Measurements from ENCODE around the gene SLC5A3.

The SLC5A3 gene

GRCh38 chr21:34078915-34079314, 5.5 kb downstream of the SLC5A3 start:
- H3K27ac ChIP-seq (ENCODE audit: low read depth in 2 of 2, low read length in 2 of 2) = peak overlapping the region; percentile 34 to 60
- H3K9me3 ChIP-seq (ENCODE audit: control insufficient read depth in 2 of 2, low read length in 2 of 2) = no peaks in the 10 kb centered on the region
- no peak overlapping the region for H3K9ac ChIP-seq (ENCODE audit: low read depth in 1 of 2, low read length in 2 of 2)
- H3K36me3 ChIP-seq (ENCODE audit: control insufficient read depth in 2 of 2, insufficient read depth in 2 of 2, low read length in 2 of 2) = no peaks in the 10 kb centered on the region
- H3K4me1 ChIP-seq (ENCODE audit: control insufficient read depth in 2 of 2, insufficient read depth in 2 of 2, low read length in 2 of 2) = peaks cover 17 to 59% of the 10 kb centered on the region in 2 donors
- H3K27me3 ChIP-seq (ENCODE audit: control insufficient read depth in 2 of 2, insufficient read depth in 2 of 2, low read length in 2 of 2) = no peaks in the 10 kb centered on the region
- peak overlapping the region; percentile 2 to 29 for H3K4me3 ChIP-seq (ENCODE audit: low read length in 2 of 2)

- no peak overlapping the region for H3K27ac ChIP-seq (ENCODE audit: low read depth in 2 of 2, low read length in 2 of 2)
- H3K4me1 ChIP-seq (ENCODE audit: control insufficient read depth in 2 of 2, insufficient read depth in 2 of 2, low read length in 2 of 2) = peaks cover 7 to 45% of the 10 kb centered on the region in 2 donors
- peaks cover 0 to 3% of the 10 kb centered on the region in 2 donors for H3K36me3 ChIP-seq (ENCODE audit: control insufficient read depth in 2 of 2, insufficient read depth in 2 of 2, low read length in 2 of 2)
- H3K9me3 ChIP-seq (ENCODE audit: control insufficient read depth in 2 of 2, low read length in 2 of 2) = no peaks in the 10 kb centered on the region
- H3K9ac ChIP-seq (ENCODE audit: low read depth in 1 of 2, low read length in 2 of 2) = no peak overlapping the region
- H3K27me3 ChIP-seq (ENCODE audit: control insufficient read depth in 2 of 2, insufficient read depth in 2 of 2, low read length in 2 of 2) = no peaks in the 10 kb centered on the region
- H3K4me3 ChIP-seq (ENCODE audit: low read length in 2 of 2) = no peak overlapping the region
Measured at GRCh38 chr21:34080710-34081109, 7.3 kb downstream of the SLC5A3 start.

GRCh38 chr21:34082769-34083168, 9.4 kb downstream of the SLC5A3 start:
- H3K27ac ChIP-seq (ENCODE audit: low read depth in 2 of 2, low read length in 2 of 2) = no peak overlapping the region
- H3K27me3 ChIP-seq (ENCODE audit: control insufficient read depth in 2 of 2, insufficient read depth in 2 of 2, low read length in 2 of 2) = no peaks in the 10 kb centered on the region
- H3K9me3 ChIP-seq (ENCODE audit: control insufficient read depth in 2 of 2, low read length in 2 of 2) = no peaks in the 10 kb centered on the region
- H3K4me3 ChIP-seq (ENCODE audit: low read length in 2 of 2) = no peak overlapping the region
- H3K4me1 ChIP-seq (ENCODE audit: control insufficient read depth in 2 of 2, insufficient read depth in 2 of 2, low read length in 2 of 2) = peaks cover 4 to 38% of the 10 kb centered on the region in 2 donors
- H3K9ac ChIP-seq (ENCODE audit: low read depth in 1 of 2, low read length in 2 of 2) = no peak overlapping the region
- peaks cover 0 to 3% of the 10 kb centered on the region in 2 donors for H3K36me3 ChIP-seq (ENCODE audit: control insufficient read depth in 2 of 2, insufficient read depth in 2 of 2, low read length in 2 of 2)

GRCh38 chr21:34083357-34083756, 10.0 kb downstream of the SLC5A3 start:
- no peak overlapping the region for H3K9ac ChIP-seq (ENCODE audit: low read depth in 1 of 2, low read length in 2 of 2)
- H3K4me3 ChIP-seq (ENCODE audit: low read length in 2 of 2) = no peak overlapping the region
- peaks cover 0 to 3% of the 10 kb centered on the region in 2 donors for H3K36me3 ChIP-seq (ENCODE audit: control insufficient read depth in 2 of 2, insufficient read depth in 2 of 2, low read length in 2 of 2)
- no peak overlapping the region for H3K27ac ChIP-seq (ENCODE audit: low read depth in 2 of 2, low read length in 2 of 2)
- peaks cover 0 to 32% of the 10 kb centered on the region in 2 donors for H3K4me1 ChIP-seq (ENCODE audit: control insufficient read depth in 2 of 2, insufficient read depth in 2 of 2, low read length in 2 of 2)
- H3K27me3 ChIP-seq (ENCODE audit: control insufficient read depth in 2 of 2, insufficient read depth in 2 of 2, low read length in 2 of 2) = no peaks in the 10 kb centered on the region
- no peaks in the 10 kb centered on the region for H3K9me3 ChIP-seq (ENCODE audit: control insufficient read depth in 2 of 2, low read length in 2 of 2)

- Histone ChIP-seq H3K4me1 (ENCODE audit: control insufficient read depth in 2 of 2, insufficient read depth in 2 of 2, low read length in 2 of 2) (peaks cover 0 to 19% of the 10 kb centered on the region in 2 donors), H3K27me3 (ENCODE audit: control insufficient read depth in 2 of 2, insufficient read depth in 2 of 2, low read length in 2 of 2) (no peaks in the 10 kb centered on the region), H3K36me3 (ENCODE audit: control insufficient read depth in 2 of 2, insufficient read depth in 2 of 2, low read length in 2 of 2) (peaks cover 0 to 3% of the 10 kb centered on the region in 2 donors), H3K4me3 (ENCODE audit: low read length in 2 of 2) (no peak overlapping the region), H3K9ac (ENCODE audit: low read depth in 1 of 2, low read length in 2 of 2) (no peak overlapping the region), H3K27ac (ENCODE audit: low read depth in 2 of 2, low read length in 2 of 2) (no peak overlapping the region), H3K9me3 (ENCODE audit: control insufficient read depth in 2 of 2, low read length in 2 of 2) (no peaks in the 10 kb centered on the region)
Measured at GRCh38 chr21:34085129-34085528, 11.8 kb downstream of the SLC5A3 start.

GRCh38 chr21:34086887-34087306, 13.5 kb downstream of the SLC5A3 start:
- Histone ChIP-seq H3K4me3 (ENCODE audit: low read length in 2 of 2) (no peak overlapping the region), H3K36me3 (ENCODE audit: control insufficient read depth in 2 of 2, insufficient read depth in 2 of 2, low read length in 2 of 2) (peaks cover 0 to 3% of the 10 kb centered on the region in 2 donors), H3K9me3 (ENCODE audit: control insufficient read depth in 2 of 2, low read length in 2 of 2) (no peaks in the 10 kb centered on the region), H3K9ac (ENCODE audit: low read depth in 1 of 2, low read length in 2 of 2) (no peak overlapping the region), H3K27me3 (ENCODE audit: control insufficient read depth in 2 of 2, insufficient read depth in 2 of 2, low read length in 2 of 2) (no peaks in the 10 kb centered on the region), H3K27ac (ENCODE audit: low read depth in 2 of 2, low read length in 2 of 2) (no peak overlapping the region), H3K4me1 (ENCODE audit: control insufficient read depth in 2 of 2, insufficient read depth in 2 of 2, low read length in 2 of 2) (peaks cover 0 to 16% of the 10 kb centered on the region in 2 donors)

GRCh38 chr21:34088752-34089151, 15.4 kb downstream of the SLC5A3 start:
- Histone ChIP-seq H3K27ac (ENCODE audit: low read depth in 2 of 2, low read length in 2 of 2) (no peak overlapping the region), H3K9me3 (ENCODE audit: control insufficient read depth in 2 of 2, low read length in 2 of 2) (no peaks in the 10 kb centered on the region), H3K4me3 (ENCODE audit: low read length in 2 of 2) (no peak overlapping the region), H3K36me3 (ENCODE audit: control insufficient read depth in 2 of 2, insufficient read depth in 2 of 2, low read length in 2 of 2) (peaks cover 0 to 3% of the 10 kb centered on the region in 2 donors), H3K4me1 (ENCODE audit: control insufficient read depth in 2 of 2, insufficient read depth in 2 of 2, low read length in 2 of 2) (peaks cover 0 to 10% of the 10 kb centered on the region in 2 donors), H3K27me3 (ENCODE audit: control insufficient read depth in 2 of 2, insufficient read depth in 2 of 2, low read length in 2 of 2) (no peaks in the 10 kb centered on the region), H3K9ac (ENCODE audit: low read depth in 1 of 2, low read length in 2 of 2) (no peak overlapping the region)

GRCh38 chr21:34091032-34091431, 17.7 kb downstream of the SLC5A3 start:
- H3K27ac ChIP-seq (ENCODE audit: low read depth in 2 of 2, low read length in 2 of 2) = no peak overlapping the region
- peaks cover 0 to 10% of the 10 kb centered on the region in 2 donors for H3K4me1 ChIP-seq (ENCODE audit: control insufficient read depth in 2 of 2, insufficient read depth in 2 of 2, low read length in 2 of 2)
- H3K9me3 ChIP-seq (ENCODE audit: control insufficient read depth in 2 of 2, low read length in 2 of 2) = no peaks in the 10 kb centered on the region

GRCh38 chr21:34091607-34092006, 18.2 kb downstream of the SLC5A3 start:
- peaks cover 12 to 16% of the 10 kb centered on the region in 2 donors for H3K36me3 ChIP-seq (ENCODE audit: control insufficient read depth in 2 of 2, insufficient read depth in 2 of 2, low read length in 2 of 2)
- H3K9ac ChIP-seq (ENCODE audit: low read depth in 1 of 2, low read length in 2 of 2) = no peak overlapping the region
- no peaks in the 10 kb centered on the region for H3K27me3 ChIP-seq (ENCODE audit: control insufficient read depth in 2 of 2, insufficient read depth in 2 of 2, low read length in 2 of 2)
- H3K27ac ChIP-seq (ENCODE audit: low read depth in 2 of 2, low read length in 2 of 2) = no peak overlapping the region
- H3K4me1 ChIP-seq (ENCODE audit: control insufficient read depth in 2 of 2, insufficient read depth in 2 of 2, low read length in 2 of 2) = peaks cover 0 to 10% of the 10 kb centered on the region in 2 donors
- no peak overlapping the region for H3K4me3 ChIP-seq (ENCODE audit: low read length in 2 of 2)
- H3K9me3 ChIP-seq (ENCODE audit: control insufficient read depth in 2 of 2, low read length in 2 of 2) = no peaks in the 10 kb centered on the region

More at GRCh38 chr21:34091032-34091431, 17.7 kb downstream of the SLC5A3 start:
- peaks cover 7 to 12% of the 10 kb centered on the region in 2 donors for H3K36me3 ChIP-seq (ENCODE audit: control insufficient read depth in 2 of 2, insufficient read depth in 2 of 2, low read length in 2 of 2)
- no peak overlapping the region for H3K9ac ChIP-seq (ENCODE audit: low read depth in 1 of 2, low read length in 2 of 2)
- H3K27me3 ChIP-seq (ENCODE audit: control insufficient read depth in 2 of 2, insufficient read depth in 2 of 2, low read length in 2 of 2) = no peaks in the 10 kb centered on the region
- H3K4me3 ChIP-seq (ENCODE audit: low read length in 2 of 2) = no peak overlapping the region

- peaks cover 15 to 16% of the 10 kb centered on the region in 2 donors for H3K36me3 ChIP-seq (ENCODE audit: control insufficient read depth in 2 of 2, insufficient read depth in 2 of 2, low read length in 2 of 2)
- peaks cover 0 to 10% of the 10 kb centered on the region in 2 donors for H3K4me1 ChIP-seq (ENCODE audit: control insufficient read depth in 2 of 2, insufficient read depth in 2 of 2, low read length in 2 of 2)
- H3K9ac ChIP-seq (ENCODE audit: low read depth in 1 of 2, low read length in 2 of 2) = no peak overlapping the region
- no peaks in the 10 kb centered on the region for H3K9me3 ChIP-seq (ENCODE audit: control insufficient read depth in 2 of 2, low read length in 2 of 2)
- no peak overlapping the region for H3K4me3 ChIP-seq (ENCODE audit: low read length in 2 of 2)
- H3K27me3 ChIP-seq (ENCODE audit: control insufficient read depth in 2 of 2, insufficient read depth in 2 of 2, low read length in 2 of 2) = no peaks in the 10 kb centered on the region
- no peak overlapping the region for H3K27ac ChIP-seq (ENCODE audit: low read depth in 2 of 2, low read length in 2 of 2)
Measured at GRCh38 chr21:34092262-34092921, 19.0 kb downstream of the SLC5A3 start.

Data from mucosa of rectum (tissue), 2 donors.